ENCODE measurements around the gene DAB1.

The DAB1 gene

DNA sequence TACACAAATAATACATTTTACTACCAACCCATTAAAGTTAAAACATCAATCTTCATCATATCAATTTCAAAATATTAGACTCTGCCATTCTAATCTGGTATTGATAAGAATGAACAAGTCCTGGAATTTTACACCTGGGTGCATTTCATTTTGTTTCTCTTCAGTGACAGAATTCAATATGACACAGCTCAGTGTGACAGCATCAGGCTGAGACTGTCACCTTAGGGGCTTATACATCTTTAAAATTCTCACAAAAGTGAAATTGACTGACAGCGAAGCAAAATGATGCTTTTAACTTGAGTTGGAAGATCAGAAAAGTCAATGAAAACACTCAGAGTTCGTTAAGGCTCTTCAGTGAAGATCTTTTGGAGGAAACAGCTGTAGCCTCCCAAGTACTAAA, 213.0 kb downstream of the DAB1 start:
- DNase-seq: no peak

DNA sequence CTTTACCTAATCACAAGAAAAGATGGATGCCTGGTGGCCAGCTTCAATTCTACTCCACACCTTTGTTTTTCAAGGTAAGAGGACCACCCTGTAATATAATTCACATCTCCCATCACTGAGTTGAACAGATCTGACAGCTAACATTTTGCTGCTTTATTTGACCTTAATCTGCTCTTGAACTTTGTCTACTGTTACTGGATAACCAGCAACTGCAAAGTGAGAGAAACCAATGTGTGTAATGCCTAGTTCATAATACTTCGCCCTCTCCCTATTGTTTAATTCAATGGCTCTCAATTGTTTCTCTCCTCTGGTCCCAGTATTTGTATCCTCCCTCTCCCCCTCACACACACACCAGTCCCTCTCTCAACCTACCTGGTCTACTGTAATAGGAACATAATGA, 214.4 kb downstream of the DAB1 start:
- no peak for DNase-seq

DNA sequence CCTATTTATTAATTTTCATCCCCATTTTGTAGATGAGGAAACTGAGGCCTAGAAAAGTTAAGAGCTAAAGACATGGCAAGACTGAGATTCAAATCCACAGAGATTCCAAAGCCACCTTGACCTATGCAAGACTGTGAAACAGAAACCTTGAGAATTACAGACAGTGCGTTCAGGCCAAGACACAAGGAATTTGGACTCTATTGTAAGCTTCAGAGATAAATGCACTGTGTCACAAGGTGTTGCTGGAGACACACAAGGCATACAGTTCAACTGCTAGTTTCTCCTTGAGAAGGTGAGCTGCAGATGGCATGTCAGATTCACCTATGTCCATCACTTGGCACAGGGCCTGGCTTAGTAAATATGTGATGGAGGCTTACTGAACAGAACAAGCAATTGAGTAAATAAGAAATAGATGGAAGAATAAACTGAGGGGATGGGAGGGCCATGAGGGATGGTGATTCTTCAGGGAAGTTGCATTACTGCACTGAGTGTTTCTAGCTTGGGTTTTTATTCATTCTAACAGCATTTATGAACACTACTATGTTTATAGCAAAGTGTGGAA, 215.0 kb downstream of the DAB1 start:
- DNase-seq: no peak

DNA sequence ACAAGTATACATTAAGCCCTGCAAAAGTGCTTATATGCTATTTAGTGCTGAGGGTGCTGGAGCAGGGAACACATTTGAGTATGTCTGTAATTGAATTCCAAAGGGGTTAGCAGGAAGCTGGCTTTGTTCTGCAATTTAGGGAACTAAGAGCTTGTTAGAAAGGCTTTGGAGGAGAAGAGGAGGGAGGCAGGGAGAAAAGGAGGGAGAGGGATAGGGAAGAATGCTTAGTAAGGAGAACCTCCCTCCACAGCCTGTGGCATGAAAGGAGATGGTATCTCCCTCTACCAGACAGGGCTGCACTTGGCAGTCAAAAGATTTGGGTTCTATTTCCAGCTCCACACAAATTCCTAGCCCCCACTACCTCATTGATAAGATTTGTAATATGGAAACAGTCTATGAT, 217.8 kb downstream of the DAB1 start:
- no peak for DNase-seq

DNA sequence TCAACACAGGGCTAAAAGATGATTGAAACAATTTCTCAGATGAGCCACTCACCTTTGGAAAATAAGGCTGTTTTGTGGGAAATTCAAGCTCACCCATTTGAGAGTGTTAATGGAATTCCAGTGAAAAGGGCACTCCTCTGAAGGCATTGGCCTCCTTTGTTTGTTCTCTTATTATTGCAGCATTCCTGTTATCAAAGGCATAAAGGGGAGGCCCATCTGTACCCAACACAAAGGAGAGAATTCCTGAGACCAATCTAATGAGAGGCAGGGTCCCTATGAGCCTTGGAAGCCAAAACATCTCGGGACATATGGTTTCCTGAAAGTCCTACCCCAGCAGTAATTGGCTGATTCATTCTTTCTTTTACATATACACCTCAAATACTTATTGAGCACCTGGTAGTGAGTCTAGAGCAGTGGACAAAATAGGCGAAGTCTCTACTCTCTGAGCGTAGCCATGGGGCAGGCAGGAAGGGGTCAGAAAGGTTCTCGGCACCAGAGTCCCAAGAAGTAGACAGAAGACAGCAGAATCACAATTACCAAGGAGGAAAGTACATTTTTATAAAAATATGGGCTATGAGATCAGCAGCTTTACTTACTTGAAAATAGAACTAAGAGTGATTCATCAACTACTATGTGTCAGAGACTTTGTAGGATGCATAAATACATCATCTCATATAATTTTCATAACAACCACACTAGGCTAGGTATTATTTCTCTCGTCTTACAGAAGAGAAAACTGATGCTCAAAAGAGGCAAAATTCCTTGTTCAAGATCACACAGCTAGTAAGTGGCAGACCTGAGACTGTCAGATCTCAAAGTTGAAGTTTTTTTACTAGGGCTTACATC, 218.7 kb downstream of the DAB1 start:
- DNase-seq: no peak

DNA sequence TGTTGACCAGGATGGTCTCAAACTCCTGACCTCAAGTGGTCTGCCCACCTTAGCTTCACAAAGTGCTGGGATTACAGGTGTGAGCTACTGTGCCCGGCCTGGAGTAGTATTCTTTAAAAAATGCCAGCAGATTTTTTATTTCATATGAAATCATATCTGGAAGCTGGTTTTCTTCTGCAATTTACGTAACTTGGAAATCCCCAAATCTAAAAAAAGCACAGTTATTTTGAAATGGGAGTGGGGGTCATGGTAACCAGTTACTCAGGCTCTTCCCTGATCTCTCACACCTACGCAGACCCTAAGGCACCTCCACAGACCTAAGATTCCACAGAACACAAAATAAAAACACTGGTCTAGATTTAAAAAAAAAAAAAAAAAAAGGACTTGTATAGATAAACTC, 219.8 kb downstream of the DAB1 start:
- no peak for DNase-seq

DNA sequence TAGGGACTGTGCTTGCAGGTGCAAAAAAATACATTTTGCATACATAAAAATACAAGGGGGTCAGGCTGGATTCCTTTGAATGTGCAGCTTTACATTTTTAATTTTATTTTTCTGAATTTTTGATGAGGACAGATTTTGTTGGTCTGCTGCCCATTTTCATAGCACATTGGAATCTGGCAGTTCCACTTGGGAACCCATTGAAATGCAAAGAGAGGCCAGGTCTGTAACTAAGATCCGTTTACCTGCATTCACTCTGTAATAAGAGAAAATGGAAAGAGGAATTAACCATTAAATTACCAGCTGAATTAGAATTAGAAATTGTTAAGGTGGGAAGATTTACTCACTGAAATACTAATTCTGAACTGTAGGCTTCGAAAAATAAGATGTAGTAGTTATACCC, 221.6 kb downstream of the DAB1 start:
- no peak for DNase-seq

DNA sequence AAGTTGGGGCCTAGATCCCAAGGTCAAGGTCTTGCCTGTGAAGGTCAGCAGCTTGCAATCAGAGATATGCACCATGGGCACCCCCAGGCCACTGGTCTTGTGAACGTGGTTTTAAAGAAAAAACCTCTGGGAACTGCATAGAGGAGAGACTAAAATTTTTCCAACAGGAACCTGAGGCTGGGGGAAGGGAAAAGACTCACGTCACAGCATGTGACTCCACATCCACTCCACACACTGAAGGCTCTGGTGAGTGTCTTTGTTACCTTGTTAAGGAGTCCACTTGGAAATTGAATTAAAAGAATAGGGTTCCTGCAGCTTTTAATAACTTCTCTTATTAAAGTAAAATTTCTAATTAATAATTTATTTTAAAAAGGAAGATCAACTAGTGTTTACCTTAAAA, 224.9 kb downstream of the DAB1 start:
- DNase-seq: no peak

DNA sequence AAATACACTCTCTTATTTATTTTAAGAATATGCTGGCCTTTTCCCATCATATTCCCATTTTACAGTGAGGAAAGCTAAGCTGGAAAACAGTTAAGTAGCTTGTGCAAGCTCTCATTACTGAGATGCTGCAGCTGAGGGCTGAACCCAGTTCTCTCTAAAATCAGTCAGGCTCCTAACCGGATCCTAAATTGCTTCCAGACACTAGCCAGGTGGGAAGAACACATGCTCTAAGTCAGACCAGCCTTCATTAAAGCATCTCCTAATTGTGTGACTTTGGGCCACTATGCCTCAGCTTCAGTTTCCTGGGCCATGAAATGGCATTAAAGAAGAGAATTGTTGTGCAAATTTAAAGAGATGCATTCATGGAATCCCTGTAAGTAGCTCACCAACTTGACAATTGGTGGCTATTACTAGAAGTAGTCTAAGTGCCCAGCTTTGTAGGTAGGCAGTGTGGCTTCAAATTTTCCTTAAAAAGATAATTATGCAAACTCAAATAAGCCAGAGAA, 228.4 kb downstream of the DAB1 start:
- DNase-seq: no peak

DNA sequence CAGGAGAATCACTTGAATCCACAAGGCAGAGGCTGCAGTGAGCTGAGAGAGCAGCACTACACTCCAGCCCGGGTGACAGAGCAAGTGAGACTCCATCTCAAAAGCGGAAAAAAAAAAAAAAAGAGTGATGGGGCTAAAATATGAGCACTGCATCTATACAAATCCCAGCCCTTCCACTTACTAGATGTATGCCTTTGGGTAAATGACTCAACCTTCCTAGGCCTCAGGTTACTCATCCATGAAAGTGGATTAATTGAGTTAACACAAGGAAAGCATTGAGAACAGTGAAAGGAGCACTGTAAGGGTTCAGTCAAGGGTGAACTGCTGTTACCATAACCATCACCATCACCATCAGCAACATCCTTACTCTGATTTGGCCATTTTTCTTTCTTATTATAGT, 231.6 kb downstream of the DAB1 start:
- no peak for DNase-seq

DNA sequence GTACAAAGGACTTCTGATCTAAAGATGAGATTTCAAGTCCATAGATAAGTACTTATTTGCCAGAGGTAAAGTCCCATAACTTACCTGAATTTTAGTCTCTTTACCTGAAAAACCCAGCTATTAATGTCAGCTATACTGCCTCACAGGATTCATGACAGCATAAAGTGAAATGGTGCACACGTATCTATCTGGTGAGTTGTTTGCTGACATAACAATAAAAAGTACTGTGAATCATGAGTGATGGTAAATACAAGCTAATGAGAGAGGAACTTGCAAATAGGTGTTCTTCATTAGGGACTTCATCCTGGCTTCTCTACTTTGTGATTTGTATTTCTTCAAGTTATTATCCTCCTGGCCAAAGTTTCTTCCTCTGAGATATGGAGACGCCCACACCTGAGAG, 233.0 kb downstream of the DAB1 start:
- DNase-seq: no peak

DNA sequence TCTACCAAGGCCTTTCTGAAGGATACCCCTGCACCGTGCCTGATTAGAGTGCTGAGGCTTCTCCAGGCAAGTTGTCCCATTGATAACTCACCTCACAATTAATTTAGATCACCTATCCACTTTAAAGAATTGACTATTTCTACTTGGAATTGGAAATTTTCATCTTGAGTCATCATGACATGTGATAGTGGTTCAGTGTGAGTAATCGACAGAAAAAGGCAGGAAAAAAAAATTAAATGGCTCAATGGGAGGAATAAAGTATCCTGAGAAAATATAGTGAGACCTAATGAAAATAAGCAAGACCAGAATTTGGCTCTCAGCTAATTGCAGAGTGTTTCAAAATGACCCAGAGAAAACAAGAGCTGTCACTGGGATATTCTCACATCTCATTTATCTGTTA, 235.7 kb downstream of the DAB1 start:
- DNase-seq: no peak

DNA sequence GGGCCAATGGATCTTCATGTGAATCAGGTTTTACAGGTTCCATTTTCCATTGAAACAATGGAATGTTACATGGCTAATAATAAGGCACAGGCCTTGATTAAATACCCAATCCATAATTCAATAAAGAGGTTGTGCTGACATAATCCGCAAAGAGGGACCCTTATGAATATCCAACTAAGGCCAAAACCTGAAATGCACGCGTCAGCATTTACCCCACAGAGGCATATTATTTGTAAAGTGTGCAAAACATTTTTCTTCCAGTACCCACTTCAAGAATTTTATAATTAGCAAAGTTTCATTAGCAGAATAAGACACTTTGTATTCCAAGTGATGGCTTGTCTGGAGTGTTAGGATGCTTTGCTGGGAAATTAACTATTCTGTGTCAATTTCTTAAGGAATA, 237.4 kb downstream of the DAB1 start:
- DNase-seq: no peak

DNA sequence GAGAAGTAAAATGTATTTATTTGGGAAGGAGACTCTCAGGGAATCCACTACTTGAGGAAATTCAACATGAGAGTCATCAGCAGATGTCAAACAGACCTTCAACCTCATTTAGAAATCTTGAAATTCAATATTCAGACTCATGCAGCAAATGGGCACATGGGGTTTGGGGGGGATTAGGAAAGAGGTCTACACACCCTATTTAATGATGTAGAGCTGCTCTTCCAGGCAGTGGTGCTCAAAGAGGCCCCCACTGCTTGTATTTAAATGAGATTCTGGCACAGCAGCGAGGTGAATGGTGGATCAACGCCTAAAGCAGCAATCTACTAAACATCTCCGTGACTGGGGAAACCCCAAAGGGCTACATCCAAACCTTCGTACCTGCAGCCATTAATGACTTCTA, 244.9 kb downstream of the DAB1 start:
- no peak for DNase-seq

DNA sequence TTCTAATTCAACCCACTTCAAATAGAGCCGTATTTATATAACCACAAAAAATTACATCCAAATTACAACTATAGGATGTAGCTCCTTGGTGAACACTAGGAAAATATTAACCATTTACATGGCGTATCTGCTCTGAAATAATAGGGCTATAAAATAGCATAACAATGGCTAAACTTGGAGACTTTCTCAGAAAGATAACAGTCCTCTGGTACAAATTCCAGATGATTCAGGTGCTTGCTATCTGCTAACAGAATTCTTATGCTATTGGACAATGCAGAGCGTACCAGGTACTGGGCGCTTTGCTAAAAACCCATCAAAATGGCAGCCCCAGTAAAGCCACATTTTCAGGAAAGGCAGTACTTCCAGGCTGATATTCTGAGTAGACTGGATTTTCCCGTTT, 248.4 kb downstream of the DAB1 start:
- no peak for DNase-seq

DNA sequence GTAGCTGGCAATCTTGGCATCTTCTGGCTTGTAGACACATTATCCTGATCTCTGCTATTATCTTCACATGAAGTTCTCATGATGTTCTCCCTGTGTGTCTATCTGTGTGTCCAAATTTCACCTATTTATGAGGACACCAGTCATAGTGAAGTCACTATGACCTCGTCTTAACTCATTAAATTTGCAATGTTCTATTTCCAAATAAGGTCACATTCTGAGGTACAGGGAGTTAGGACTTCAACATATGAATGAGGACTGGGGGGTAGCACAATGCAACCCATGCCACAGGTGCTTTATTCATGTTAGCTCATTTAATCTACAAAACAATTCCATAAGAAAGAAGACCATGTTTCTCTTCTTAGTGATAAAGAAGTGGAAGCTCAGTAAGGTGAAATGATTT, 251.8 kb downstream of the DAB1 start:
- no peak for DNase-seq

DNA sequence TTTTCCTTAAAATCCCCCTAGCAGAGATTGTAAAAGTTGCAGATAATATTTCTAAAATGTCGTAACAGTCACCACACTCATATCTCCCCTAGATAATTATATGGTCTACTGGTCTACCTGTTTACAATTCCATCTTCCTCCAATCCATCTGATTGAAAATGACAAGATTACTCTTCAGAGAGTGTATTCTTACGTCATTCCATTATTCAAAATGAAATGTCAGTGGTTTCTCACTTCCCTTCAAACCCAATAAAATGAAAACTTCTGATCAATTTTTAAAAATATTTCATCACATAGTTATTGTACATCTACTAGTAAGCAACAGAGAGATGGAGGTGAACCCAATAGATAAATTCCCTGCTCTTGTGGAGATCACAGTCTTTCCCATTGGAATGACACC, 255.9 kb downstream of the DAB1 start:
- no peak for DNase-seq

DNA sequence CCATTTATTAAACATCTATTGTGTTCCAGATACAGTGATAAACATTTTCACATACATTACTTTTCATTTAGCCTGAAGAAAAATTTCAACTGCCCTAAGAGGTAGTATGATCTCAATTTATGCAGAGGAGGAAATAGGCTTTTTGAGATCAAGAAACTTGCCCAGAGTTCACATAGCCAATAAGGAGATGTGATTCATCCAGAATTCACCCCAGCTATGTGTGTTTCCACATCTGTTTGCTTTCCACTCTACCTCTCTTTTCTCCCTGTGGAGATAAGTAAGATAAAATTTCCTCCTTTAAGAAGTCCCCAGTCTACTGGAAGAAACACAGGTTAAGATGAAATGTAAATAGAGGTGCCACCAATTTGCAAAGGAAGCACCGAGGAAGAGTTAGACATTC, 258.3 kb downstream of the DAB1 start:
- no peak for DNase-seq

DNA sequence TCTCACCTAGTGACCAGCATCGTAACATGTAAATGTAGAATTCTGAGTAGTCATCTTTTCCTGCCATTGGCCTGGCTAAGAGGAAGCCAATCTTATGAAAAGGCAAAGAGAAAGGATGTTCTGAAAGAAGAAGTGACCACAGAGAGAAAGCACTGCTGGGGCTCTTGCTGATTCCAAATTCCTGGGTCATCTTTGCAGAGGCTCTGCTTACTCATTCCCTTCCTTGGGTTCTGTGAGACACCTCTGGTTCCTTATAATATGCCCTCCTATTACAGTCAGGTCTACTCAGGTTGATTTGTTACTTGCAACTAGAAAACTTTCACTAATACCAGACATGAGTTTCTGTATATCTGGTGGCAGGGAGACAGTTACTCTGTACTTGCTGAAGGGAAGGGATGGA, 259.3 kb downstream of the DAB1 start:
- no peak for DNase-seq

DNA sequence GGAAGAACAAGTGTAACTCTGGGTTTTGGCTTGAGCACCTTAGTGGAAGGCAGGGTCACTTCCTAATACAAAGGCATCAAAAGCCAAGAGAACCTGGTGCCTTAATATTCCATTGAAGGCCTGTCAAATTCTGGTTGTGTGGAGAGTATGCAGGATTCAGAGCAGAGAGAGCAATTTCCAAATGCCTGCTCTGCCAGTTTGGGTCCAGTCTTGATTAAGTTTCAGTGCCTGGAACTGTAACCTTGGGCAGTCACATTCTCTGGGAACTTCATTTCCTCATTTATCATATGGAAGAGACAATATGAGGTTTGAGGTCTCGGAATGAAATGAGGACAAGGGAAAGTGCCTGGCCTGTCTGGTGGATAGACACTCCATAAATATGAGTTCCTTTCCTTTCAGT, 260.1 kb downstream of the DAB1 start:
- DNase-seq: no peak

DNA sequence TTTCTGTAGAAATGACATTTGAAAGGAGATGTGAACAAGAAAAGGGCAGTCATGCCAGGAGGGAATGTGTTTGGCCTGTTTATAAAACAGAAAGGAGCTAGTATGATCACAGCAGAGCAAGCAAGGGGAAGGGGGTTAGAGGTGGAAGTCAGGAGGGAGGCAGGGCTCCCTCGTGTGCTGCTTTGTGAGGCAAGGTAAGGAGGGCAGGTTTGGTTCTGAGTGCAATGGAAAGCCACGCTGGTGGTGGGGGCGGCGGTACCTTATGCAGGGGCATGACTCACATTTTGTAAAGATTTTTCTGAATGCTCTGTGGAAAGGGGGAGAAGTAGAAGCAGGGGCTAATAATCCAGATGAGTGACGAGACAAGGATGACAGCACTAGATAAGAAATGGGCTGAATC, 260.5 kb downstream of the DAB1 start:
- DNase-seq: no peak

DNA sequence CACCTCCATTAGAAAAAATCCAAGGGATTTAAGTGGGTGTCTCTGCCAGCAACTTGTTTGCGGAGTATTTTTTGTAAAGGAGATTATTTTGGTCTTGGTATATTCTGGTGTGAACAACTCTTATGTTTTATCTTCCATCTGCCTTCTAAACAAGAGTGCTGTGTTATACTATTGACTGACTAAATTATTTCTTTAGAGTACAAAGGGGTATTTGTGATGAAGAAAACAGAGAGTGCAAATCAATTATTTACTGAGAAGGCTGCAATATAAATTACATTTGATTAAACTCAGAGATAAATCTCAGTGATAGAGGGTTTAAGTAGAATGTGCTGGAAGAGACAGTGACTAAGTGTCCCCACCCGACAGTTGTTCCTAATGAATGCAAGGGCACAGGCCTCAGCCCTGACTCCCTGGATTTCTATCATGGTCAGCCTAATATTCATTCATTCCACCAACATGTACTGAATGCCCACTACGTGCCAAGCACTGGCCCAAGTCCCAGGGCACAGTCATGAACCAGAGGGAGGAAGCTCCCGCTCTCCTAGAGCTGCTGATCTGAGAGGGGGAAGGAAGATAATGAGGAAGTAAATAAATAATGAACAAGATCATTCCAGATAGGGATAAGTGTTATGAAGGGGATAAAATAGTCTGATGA, 261.1 kb downstream of the DAB1 start:
- DNase-seq: no peak

DNA sequence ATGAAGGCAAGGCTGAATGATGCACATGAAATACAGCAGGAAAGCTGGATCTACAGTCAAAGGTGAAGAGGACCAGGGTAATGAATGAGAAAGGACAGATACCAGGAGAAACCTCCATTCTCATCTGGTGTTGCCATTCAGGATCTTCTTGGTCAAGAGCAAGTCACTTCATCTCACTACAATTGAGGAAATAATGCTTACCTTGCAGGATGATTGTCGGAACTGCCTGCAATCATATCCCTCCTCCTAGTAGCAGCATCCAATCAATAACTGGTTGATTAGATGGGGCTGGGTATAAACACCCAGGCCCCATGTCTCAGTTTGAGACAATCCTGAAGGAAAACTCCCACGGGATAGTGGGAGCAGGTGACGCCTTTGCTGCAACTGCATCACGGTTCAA, 263.3 kb downstream of the DAB1 start:
- no peak for DNase-seq

DNA sequence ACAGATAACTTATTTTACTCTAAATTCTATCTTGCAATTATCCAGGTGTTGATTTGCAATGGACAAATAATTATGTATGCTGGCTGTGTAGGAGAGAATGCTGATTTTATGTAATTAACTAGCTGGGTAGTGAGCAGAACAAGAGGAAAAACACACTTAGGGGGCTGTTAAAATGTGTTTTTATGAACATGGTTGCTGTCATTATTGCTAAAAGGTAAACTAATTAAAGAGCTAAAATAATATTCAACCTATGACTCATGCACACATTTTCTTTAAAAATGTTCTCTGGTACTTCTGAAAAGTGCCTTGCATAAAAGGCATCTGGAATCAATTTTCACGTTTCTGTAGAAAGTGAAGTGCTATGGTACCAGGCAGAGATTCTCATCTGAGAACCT, 265.3 kb downstream of the DAB1 start:
- no peak for DNase-seq
